Stimulated activated CD4-positive, alpha-beta T cell treated with anti-CD3 and anti-CD28 coated beads, Interleukin-4, amount 100 ng/mL, for 1 hour (primary cell): ENCODE measurements around the gene CHD9NB.

Experiments used
- DNase-seq: peaks from one replicate; pipeline ENCODE4 v3.0.0-alpha.2; 2020

Gene CHD9NB

DNA sequence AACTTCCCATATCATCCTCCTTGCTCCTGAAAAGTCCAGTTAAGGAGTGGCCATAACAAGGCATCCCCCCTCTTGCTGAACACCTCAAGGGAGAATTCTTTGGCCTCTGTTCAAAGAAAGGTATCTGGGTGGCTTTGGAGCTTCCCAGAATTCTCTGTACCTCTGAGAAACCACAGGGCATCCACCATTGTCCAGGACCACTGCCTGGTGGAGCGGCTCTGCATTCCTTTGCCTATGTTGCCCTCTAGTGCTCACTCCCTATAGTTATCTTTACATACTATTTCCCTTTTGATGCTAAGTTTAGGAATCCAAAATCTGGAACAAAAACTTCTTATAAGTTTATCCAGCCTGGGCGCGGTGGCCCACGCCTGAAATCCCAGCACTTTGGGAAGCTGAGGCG lies 30.3 kb downstream of the CHD9NB start:
- no peak for DNase-seq

DNA sequence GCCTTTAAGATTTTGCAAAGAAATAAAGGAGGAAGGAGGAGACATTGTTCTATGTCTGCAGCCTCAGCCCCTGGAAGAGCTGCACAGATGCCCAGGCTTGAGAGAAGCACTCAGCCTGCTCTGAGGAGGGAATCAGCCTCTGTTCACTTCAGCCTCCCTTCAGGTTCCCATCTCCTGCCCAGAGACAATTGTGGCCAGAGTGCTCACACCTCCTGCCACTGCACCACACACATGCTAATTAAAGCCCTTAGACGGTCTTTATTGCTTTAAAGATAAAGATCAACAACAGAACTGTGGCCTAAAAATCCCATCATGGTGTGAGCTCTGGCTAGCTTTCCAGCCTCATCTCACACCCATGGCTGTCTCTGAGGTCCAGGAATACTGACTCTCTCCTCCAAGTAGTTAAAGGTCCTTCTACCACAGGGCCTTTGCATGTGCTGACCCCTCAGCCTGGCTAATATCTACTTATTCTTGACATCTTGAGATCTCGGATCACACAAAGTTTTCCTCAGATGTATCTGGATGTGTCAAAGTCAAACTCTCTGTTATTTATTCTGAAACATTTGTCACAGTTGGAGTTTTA lies 33.8 kb downstream of the CHD9NB start:
- DNase-seq = no peak

DNA sequence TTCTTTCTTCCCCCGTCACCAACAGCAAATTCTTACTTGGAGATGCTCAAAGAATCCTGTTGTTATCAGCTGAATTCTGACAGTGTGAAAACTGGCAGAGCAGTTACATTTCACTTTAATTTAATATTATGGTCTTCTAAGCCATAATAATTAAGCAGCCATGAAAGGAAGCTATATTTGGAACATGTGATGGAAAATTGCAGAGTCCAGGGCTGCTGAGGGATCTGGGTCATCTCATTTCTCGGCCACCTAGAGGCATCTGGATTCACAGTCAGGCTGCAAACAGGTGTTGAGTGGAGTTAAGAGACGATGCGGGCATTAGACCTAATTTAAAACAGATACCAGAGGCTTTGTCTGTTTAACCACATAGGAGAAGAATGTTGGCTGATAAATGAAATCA lies 38.4 kb downstream of the CHD9NB start:
- no peak for DNase-seq

DNA sequence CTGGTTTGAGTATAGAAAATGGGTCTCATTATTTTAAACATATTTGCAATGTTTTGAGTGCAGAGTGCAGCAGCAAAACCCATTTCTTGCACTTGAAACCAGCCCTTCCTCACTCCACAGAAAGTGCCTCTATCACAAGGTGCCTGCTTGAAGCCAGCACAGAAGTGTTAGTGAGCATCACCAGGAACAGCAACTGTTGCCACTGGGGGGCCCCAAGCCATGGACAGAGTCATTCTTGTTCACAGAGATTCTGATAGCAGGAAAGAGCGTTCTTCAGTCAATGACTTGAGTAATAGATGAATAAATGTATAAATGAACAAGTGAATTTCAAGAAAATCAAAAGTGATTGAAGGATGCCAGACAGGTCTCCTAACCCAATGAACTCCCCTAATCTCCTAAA lies 45.6 kb downstream of the CHD9NB start:
- no peak for DNase-seq

DNA sequence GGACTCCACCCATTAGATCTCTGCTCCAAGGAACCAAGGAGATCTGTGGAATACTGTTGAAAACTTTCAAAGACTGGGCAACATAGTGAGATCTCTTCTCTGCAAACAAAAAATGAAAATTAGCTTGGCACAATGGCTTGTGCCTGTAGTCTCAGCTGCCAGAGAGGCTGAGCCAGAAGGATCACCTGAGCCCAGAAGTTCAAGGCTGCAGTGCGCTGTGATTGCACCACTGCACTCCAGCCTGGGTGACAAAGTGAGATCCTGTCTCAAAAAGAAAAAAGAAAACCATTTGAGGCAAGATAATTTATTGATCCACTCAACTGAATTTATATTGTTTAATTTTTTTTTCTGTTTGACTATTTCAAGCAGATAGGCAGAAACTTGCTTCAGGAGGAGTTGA lies 54.8 kb downstream of the CHD9NB start:
- DNase-seq = no peak

DNA sequence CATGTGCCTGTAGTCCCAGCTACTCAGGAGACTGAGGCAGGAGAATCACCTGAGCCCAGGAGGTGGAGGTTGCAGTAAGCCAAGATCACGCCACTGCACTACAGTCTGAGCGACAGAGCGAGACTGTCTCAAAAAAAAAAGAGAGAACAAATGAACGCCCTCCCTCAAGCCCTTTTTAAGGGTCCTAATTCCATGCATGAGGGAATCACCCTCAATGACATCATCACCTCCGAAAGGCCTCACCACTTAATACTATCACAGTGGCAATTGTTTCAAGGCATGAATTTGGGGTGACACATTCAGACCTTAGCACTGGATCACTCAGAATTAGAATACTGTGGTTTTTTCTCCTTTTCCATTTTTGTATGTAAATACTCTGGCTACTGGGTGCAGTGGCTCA lies 57.8 kb downstream of the CHD9NB start:
- DNase-seq = no peak

DNA sequence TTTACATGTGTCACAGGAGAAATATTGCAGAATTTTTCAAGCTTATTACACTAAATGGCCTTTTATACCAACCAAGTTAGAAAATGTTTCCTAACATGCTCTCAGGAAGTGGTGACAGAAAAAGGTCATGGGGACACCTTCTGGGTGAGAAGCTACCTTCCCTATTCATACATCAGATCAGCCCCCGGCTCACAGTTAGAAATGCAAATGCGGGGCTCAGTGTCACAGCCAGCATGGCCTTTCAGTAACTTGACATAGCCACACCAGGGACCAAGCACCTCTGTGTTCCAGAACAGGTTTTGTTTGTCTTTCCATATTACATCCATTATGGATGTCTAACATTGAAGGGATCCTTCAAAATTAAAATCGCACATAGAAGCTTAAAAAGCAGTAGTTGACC lies 59.5 kb downstream of the CHD9NB start:
- DNase-seq = no peak

DNA sequence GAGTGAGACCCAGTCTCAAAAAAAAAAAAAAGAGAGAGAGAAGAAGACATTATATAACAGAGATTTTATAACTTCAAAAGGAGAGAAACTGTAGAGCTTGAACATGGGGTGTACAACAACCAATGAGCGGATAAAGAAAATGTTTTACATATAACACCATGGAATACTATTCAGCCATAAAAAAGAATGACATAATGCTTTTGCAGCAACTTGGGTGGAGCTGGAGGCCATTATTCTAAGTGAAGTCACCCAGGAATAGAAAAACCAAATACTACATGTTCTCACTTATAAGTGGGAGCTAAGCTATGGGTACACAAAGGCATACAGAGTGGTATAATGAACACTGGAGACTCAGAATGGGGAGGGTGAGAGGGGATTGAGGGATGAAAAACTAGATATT lies 61.1 kb downstream of the CHD9NB start:
- no peak for DNase-seq
